Measurements from ENCODE around the gene TMEM121B.

TMEM121B gene

GRCh38 chr22:17132112-17132511 is 11.0 kb upstream of the TMEM121B start:
- no peak overlapping the region for H3K27ac ChIP-seq (ENCODE audit: low read depth, low read length, poor library complexity, severe bottlenecking)
- no peak overlapping the region for H3K9ac ChIP-seq (ENCODE audit: low read length)
- peak overlapping the region; percentile 41 for H3K4me2 ChIP-seq (ENCODE audit: low read length)
- no peaks in the 10 kb centered on the region for H3K27me3 ChIP-seq (ENCODE audit: insufficient read depth, low read length)
- H3K4me1 ChIP-seq (ENCODE audit: insufficient read depth, low read length, severe bottlenecking) = peaks cover 20% of the 10 kb centered on the region
- H3F3A ChIP-seq (ENCODE audit: insufficient read depth, low read length) = no peaks in the 10 kb centered on the region
- H3K9me2 ChIP-seq (ENCODE audit: low read depth, low read length) = no peaks in the 10 kb centered on the region
- no peak for TF ChIP-seq EZH2 (IDR thresholded peaks at IDR 0.05; ENCODE audit: borderline replicate concordance, low read length)
- TF ChIP-seq CTCF (IDR thresholded peaks at IDR 0.05; ENCODE audit: low read length) = no peak
- peak overlapping the region; percentile 17 for H3K4me3 ChIP-seq (ENCODE audit: low read depth, low read length, poor library complexity, severe bottlenecking)
- no peaks in the 10 kb centered on the region for H3K79me2 ChIP-seq (ENCODE audit: insufficient read depth, low read length)
- no peak overlapping the region for H2AFZ ChIP-seq (ENCODE audit: low read length)
- no peaks in the 10 kb centered on the region for H3K9me3 ChIP-seq (ENCODE audit: low read length)
- no peaks in the 10 kb centered on the region for H3K36me3 ChIP-seq (ENCODE audit: insufficient read depth, low read length)
- no peaks in the 10 kb centered on the region for H4K20me1 ChIP-seq (ENCODE audit: insufficient read depth, low read length)

- no peaks in the 10 kb centered on the region for H3K36me3 ChIP-seq (ENCODE audit: insufficient read depth, low read length)
- no peak overlapping the region for H3K27ac ChIP-seq (ENCODE audit: low read depth, low read length, poor library complexity, severe bottlenecking)
- no peaks in the 10 kb centered on the region for H4K20me1 ChIP-seq (ENCODE audit: insufficient read depth, low read length)
- no peaks in the 10 kb centered on the region for H3K27me3 ChIP-seq (ENCODE audit: insufficient read depth, low read length)
- no peaks in the 10 kb centered on the region for H3F3A ChIP-seq (ENCODE audit: insufficient read depth, low read length)
- H3K4me1 ChIP-seq (ENCODE audit: insufficient read depth, low read length, severe bottlenecking) = peaks cover 20% of the 10 kb centered on the region
- H3K9me2 ChIP-seq (ENCODE audit: low read depth, low read length) = no peaks in the 10 kb centered on the region
- no peaks in the 10 kb centered on the region for H3K79me2 ChIP-seq (ENCODE audit: insufficient read depth, low read length)
- H3K4me2 ChIP-seq (ENCODE audit: low read length) = peak overlapping the region; percentile 41
- H3K9me3 ChIP-seq (ENCODE audit: low read length) = no peaks in the 10 kb centered on the region
- H2AFZ ChIP-seq (ENCODE audit: low read length) = no peak overlapping the region
- no peak for TF ChIP-seq EZH2 (IDR thresholded peaks at IDR 0.05; ENCODE audit: borderline replicate concordance, low read length)
- 0 out of 2 replicates have a peak, but pooled peaks have one; percentile 6 for TF ChIP-seq CTCF (IDR thresholded peaks at IDR 0.05; ENCODE audit: low read length)
- H3K4me3 ChIP-seq (ENCODE audit: low read depth, low read length, poor library complexity, severe bottlenecking) = peak overlapping the region; percentile 17
- H3K9ac ChIP-seq (ENCODE audit: low read length) = no peak overlapping the region
These were observed 10.5 kb upstream of the TMEM121B start for GRCh38 chr22:17131686-17132085.

GRCh38 chr22:17130199-17130598 is 9.0 kb upstream of the TMEM121B start:
- no peaks in the 10 kb centered on the region for H4K20me1 ChIP-seq (ENCODE audit: insufficient read depth, low read length)
- no peaks in the 10 kb centered on the region for H3K9me3 ChIP-seq (ENCODE audit: low read length)
- H3K27me3 ChIP-seq (ENCODE audit: insufficient read depth, low read length) = no peaks in the 10 kb centered on the region
- no peaks in the 10 kb centered on the region for H3K79me2 ChIP-seq (ENCODE audit: insufficient read depth, low read length)
- no peaks in the 10 kb centered on the region for H3F3A ChIP-seq (ENCODE audit: insufficient read depth, low read length)
- H3K9ac ChIP-seq (ENCODE audit: low read length) = no peak overlapping the region
- H3K4me1 ChIP-seq (ENCODE audit: insufficient read depth, low read length, severe bottlenecking) = peaks cover 20% of the 10 kb centered on the region
- H3K27ac ChIP-seq (ENCODE audit: low read depth, low read length, poor library complexity, severe bottlenecking) = no peak overlapping the region
- TF ChIP-seq CTCF (IDR thresholded peaks at IDR 0.05; ENCODE audit: low read length) = no peak
- no peak for TF ChIP-seq EZH2 (IDR thresholded peaks at IDR 0.05; ENCODE audit: borderline replicate concordance, low read length)
- no peak overlapping the region for H3K4me2 ChIP-seq (ENCODE audit: low read length)
- no peak overlapping the region for H2AFZ ChIP-seq (ENCODE audit: low read length)
- no peaks in the 10 kb centered on the region for H3K36me3 ChIP-seq (ENCODE audit: insufficient read depth, low read length)
- no peaks in the 10 kb centered on the region for H3K9me2 ChIP-seq (ENCODE audit: low read depth, low read length)
- no peak overlapping the region for H3K4me3 ChIP-seq (ENCODE audit: low read depth, low read length, poor library complexity, severe bottlenecking)
